OCI-LY3 (cell line): ENCODE results near the gene CAMK1D.

Experiments used
- CTCF ChIP-seq: fragments of 200-600, 300-600 bp; sonication (generic); IDR thresholded peaks from 2 replicates; pipeline ENCODE4 v1.5.1; 2014; ENCODE audit warnings: antibody characterized with exemption, low read length, low read depth
- EZH2phosphoT487 ChIP-seq: fragments of 200-600 bp; shearing (Covaris generic); IDR thresholded peaks from 2 replicates; pipeline ENCODE4 v1.6.1; 2018; ENCODE audit warnings: antibody characterized with exemption, mixed run types, low read depth

GRCh38 chr10:12556039-12556438 lies 206.7 kb downstream of the CAMK1D start:
- no peak for TF ChIP-seq CTCF
- no peak for TF ChIP-seq EZH2phosphoT487
